Measurements from ENCODE around the gene TBX1.

The TBX1 gene

GRCh38 chr22:19750507-19751490 lies 9.8 kb upstream of the TBX1 start:
- Histone ChIP-seq H3K9ac (ENCODE audit: low read length) (no peak overlapping the region), H3K27me3 (ENCODE audit: control insufficient read depth, insufficient read depth, low read length) (peaks cover 55% of the 10 kb centered on the region), H3K4me3 (ENCODE audit: low read length) (no peak overlapping the region), H3K4me1 (ENCODE audit: control insufficient read depth, low read depth, low read length) (peaks cover 4% of the 10 kb centered on the region), H3K36me3 (ENCODE audit: control insufficient read depth, low read depth, low read length) (no peaks in the 10 kb centered on the region), H3K9me3 (ENCODE audit: control insufficient read depth, low read depth, low read length) (no peaks in the 10 kb centered on the region), H3K27ac (ENCODE audit: low read length) (no peak overlapping the region)

- no peaks in the 10 kb centered on the region for H3K36me3 ChIP-seq (ENCODE audit: control insufficient read depth, low read depth, low read length)
- H3K4me3 ChIP-seq (ENCODE audit: low read length), result no peak overlapping the region
- H3K9me3 ChIP-seq (ENCODE audit: control insufficient read depth, low read depth, low read length), result no peaks in the 10 kb centered on the region
- H3K27ac ChIP-seq (ENCODE audit: low read length), result no peak overlapping the region
- H3K9ac ChIP-seq (ENCODE audit: low read length), result no peak overlapping the region
- peaks cover 64% of the 10 kb centered on the region for H3K27me3 ChIP-seq (ENCODE audit: control insufficient read depth, insufficient read depth, low read length)
- peaks cover 4% of the 10 kb centered on the region for H3K4me1 ChIP-seq (ENCODE audit: control insufficient read depth, low read depth, low read length)
Measured at GRCh38 chr22:19751497-19752245, 8.9 kb upstream of the TBX1 start.

- Histone ChIP-seq H3K4me1 (ENCODE audit: control insufficient read depth, low read depth, low read length) (peaks cover 4% of the 10 kb centered on the region), H3K4me3 (ENCODE audit: low read length) (no peak overlapping the region), H3K27me3 (ENCODE audit: control insufficient read depth, insufficient read depth, low read length) (peaks cover 80% of the 10 kb centered on the region), H3K27ac (ENCODE audit: low read length) (no peak overlapping the region), H3K36me3 (ENCODE audit: control insufficient read depth, low read depth, low read length) (no peaks in the 10 kb centered on the region), H3K9me3 (ENCODE audit: control insufficient read depth, low read depth, low read length) (no peaks in the 10 kb centered on the region), H3K9ac (ENCODE audit: low read length) (no peak overlapping the region)
Measured at GRCh38 chr22:19753090-19753842, 7.3 kb upstream of the TBX1 start.

GRCh38 chr22:19753996-19754700 lies 6.4 kb upstream of the TBX1 start:
- peaks cover 4% of the 10 kb centered on the region for H3K4me1 ChIP-seq (ENCODE audit: control insufficient read depth, low read depth, low read length)
- H3K4me3 ChIP-seq (ENCODE audit: low read length), result no peak overlapping the region
- H3K27ac ChIP-seq (ENCODE audit: low read length), result no peak overlapping the region
- H3K9ac ChIP-seq (ENCODE audit: low read length), result no peak overlapping the region
- H3K27me3 ChIP-seq (ENCODE audit: control insufficient read depth, insufficient read depth, low read length), result peaks cover 81% of the 10 kb centered on the region
- no peaks in the 10 kb centered on the region for H3K36me3 ChIP-seq (ENCODE audit: control insufficient read depth, low read depth, low read length)
- no peaks in the 10 kb centered on the region for H3K9me3 ChIP-seq (ENCODE audit: control insufficient read depth, low read depth, low read length)

- peaks cover 4% of the 10 kb centered on the region for H3K4me1 ChIP-seq (ENCODE audit: control insufficient read depth, low read depth, low read length)
- H3K27ac ChIP-seq (ENCODE audit: low read length), result no peak overlapping the region
- no peaks in the 10 kb centered on the region for H3K9me3 ChIP-seq (ENCODE audit: control insufficient read depth, low read depth, low read length)
- H3K36me3 ChIP-seq (ENCODE audit: control insufficient read depth, low read depth, low read length), result no peaks in the 10 kb centered on the region
- H3K27me3 ChIP-seq (ENCODE audit: control insufficient read depth, insufficient read depth, low read length), result peaks cover 84% of the 10 kb centered on the region
- no peak overlapping the region for H3K9ac ChIP-seq (ENCODE audit: low read length)
- no peak overlapping the region for H3K4me3 ChIP-seq (ENCODE audit: low read length)
Measured at GRCh38 chr22:19754701-19755144, 5.9 kb upstream of the TBX1 start.

- no peak overlapping the region for H3K9ac ChIP-seq (ENCODE audit: low read length)
- no peak overlapping the region for H3K4me3 ChIP-seq (ENCODE audit: low read length)
- H3K4me1 ChIP-seq (ENCODE audit: control insufficient read depth, low read depth, low read length), result peaks cover 4% of the 10 kb centered on the region
- no peak overlapping the region for H3K27ac ChIP-seq (ENCODE audit: low read length)
- no peaks in the 10 kb centered on the region for H3K36me3 ChIP-seq (ENCODE audit: control insufficient read depth, low read depth, low read length)
- peaks cover 89% of the 10 kb centered on the region for H3K27me3 ChIP-seq (ENCODE audit: control insufficient read depth, insufficient read depth, low read length)
- no peaks in the 10 kb centered on the region for H3K9me3 ChIP-seq (ENCODE audit: control insufficient read depth, low read depth, low read length)
Measured at GRCh38 chr22:19755145-19755710, 5.3 kb upstream of the TBX1 start.

- no peak overlapping the region for H3K27ac ChIP-seq (ENCODE audit: low read length)
- H3K36me3 ChIP-seq (ENCODE audit: control insufficient read depth, low read depth, low read length), result no peaks in the 10 kb centered on the region
- no peak overlapping the region for H3K4me3 ChIP-seq (ENCODE audit: low read length)
- H3K27me3 ChIP-seq (ENCODE audit: control insufficient read depth, insufficient read depth, low read length), result peaks cover 91% of the 10 kb centered on the region
- no peak overlapping the region for H3K9ac ChIP-seq (ENCODE audit: low read length)
- peaks cover 4% of the 10 kb centered on the region for H3K4me1 ChIP-seq (ENCODE audit: control insufficient read depth, low read depth, low read length)
- no peaks in the 10 kb centered on the region for H3K9me3 ChIP-seq (ENCODE audit: control insufficient read depth, low read depth, low read length)
Measured at GRCh38 chr22:19755722-19756287, 4.8 kb upstream of the TBX1 start.

GRCh38 chr22:19756288-19757128 lies 4.1 kb upstream of the TBX1 start:
- Histone ChIP-seq H3K4me3 (ENCODE audit: low read length) (no peak overlapping the region), H3K4me1 (ENCODE audit: control insufficient read depth, low read depth, low read length) (peaks cover 4% of the 10 kb centered on the region), H3K9ac (ENCODE audit: low read length) (no peak overlapping the region), H3K36me3 (ENCODE audit: control insufficient read depth, low read depth, low read length) (no peaks in the 10 kb centered on the region), H3K27me3 (ENCODE audit: control insufficient read depth, insufficient read depth, low read length) (peaks cover 95% of the 10 kb centered on the region), H3K27ac (ENCODE audit: low read length) (no peak overlapping the region), H3K9me3 (ENCODE audit: control insufficient read depth, low read depth, low read length) (no peaks in the 10 kb centered on the region)

GRCh38 chr22:19757140-19757984 lies 3.2 kb upstream of the TBX1 start:
- H3K36me3 ChIP-seq (ENCODE audit: control insufficient read depth, low read depth, low read length), result no peaks in the 10 kb centered on the region
- peaks cover 7% of the 10 kb centered on the region for H3K4me1 ChIP-seq (ENCODE audit: control insufficient read depth, low read depth, low read length)
- peaks cover 95% of the 10 kb centered on the region for H3K27me3 ChIP-seq (ENCODE audit: control insufficient read depth, insufficient read depth, low read length)
- no peak overlapping the region for H3K9ac ChIP-seq (ENCODE audit: low read length)
- H3K9me3 ChIP-seq (ENCODE audit: control insufficient read depth, low read depth, low read length), result no peaks in the 10 kb centered on the region
- H3K4me3 ChIP-seq (ENCODE audit: low read length), result no peak overlapping the region
- no peak overlapping the region for H3K27ac ChIP-seq (ENCODE audit: low read length)

Data from iPS-18a (cell line).